OCI-LY7 (cell line): Measurements from ENCODE around the gene COX6A1.

Source experiments
- EZH2phosphoT487 ChIP-seq: fragments of 200-600 bp; sonication (generic); IDR thresholded peaks from 2 replicates; pipeline ENCODE4 v1.6.1; 2018; ENCODE audit warnings: low read depth, borderline replicate concordance, mild to moderate bottlenecking, mixed run types, antibody characterized with exemption, low read length, moderate library complexity, mixed read lengths
- TF ChIP-seq, protein P1 (sequence below): fragments of 200-600 bp; sonication (generic); conservative IDR thresholded peaks from 2 replicates; pipeline ENCODE4 v1.5.1; 2014; ENCODE audit warnings: mild to moderate bottlenecking, antibody characterized with exemption, low read length, moderate library complexity, mixed read lengths

DNA sequence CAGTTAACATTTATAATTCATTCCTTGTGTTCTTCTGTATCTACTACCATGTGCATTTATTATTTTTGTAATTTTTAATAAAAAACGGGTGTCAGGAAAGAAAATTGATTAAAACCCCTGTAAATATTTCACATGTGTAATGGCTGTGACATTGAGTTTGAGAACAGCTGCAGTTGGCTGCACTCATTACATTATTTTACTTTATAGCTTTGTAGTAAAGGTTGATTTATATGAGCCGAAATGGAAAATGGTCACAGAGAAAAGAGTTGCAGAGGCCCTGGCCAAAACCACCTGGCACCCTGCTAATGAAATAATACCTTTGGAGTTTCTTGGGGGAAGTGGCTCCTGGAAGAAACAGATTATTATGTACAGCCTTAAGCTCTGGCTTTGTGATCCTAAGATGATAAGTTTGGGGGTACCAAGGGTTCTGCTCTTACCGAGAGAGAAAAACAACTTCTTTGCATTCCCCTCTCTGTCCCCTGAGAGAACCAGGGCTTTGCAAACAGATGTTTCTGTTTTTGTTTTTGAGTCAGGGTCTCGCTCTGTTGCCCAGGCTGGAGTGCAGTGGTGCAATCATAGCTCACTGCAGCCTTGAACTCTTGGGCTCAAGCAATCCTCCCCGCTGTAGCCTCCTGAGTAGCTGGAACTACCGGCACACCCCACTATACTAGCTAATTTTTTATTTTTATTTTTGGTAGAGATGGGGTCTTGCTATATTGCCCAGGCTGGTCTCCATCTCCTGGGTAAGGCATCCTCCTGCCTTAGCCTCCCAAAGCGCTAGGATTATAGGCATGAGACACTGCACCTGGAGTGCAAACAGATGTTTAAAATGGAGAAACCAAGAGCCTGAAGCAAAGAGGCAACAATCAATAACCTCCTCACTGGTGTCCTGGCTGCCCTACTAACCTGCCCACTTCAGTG is 48.3 kb downstream of the COX6A1 start:
- TF ChIP-seq, protein P1, sequence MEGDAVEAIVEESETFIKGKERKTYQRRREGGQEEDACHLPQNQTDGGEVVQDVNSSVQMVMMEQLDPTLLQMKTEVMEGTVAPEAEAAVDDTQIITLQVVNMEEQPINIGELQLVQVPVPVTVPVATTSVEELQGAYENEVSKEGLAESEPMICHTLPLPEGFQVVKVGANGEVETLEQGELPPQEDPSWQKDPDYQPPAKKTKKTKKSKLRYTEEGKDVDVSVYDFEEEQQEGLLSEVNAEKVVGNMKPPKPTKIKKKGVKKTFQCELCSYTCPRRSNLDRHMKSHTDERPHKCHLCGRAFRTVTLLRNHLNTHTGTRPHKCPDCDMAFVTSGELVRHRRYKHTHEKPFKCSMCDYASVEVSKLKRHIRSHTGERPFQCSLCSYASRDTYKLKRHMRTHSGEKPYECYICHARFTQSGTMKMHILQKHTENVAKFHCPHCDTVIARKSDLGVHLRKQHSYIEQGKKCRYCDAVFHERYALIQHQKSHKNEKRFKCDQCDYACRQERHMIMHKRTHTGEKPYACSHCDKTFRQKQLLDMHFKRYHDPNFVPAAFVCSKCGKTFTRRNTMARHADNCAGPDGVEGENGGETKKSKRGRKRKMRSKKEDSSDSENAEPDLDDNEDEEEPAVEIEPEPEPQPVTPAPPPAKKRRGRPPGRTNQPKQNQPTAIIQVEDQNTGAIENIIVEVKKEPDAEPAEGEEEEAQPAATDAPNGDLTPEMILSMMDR, result no peak
- TF ChIP-seq EZH2phosphoT487, result no peak
